PC-3 (cell line): Measurements from ENCODE around the gene NR5A1.

Experiments
- CTCF ChIP-seq: fragments of 300-600 bp; sonication (generic); conservative IDR thresholded peaks from 2 replicates; pipeline ENCODE4 v1.5.1; 2017; ENCODE audit warnings: antibody characterized with exemption, low read depth, mild to moderate bottlenecking, low read length
- EZH2 ChIP-seq: fragments of 300-600 bp; sonication (generic); IDR thresholded peaks from one replicate; pipeline ENCODE4 v1.6.1; 2017; ENCODE audit warnings: antibody characterized with exemption, mild to moderate bottlenecking, low read length; ENCODE audit not compliant: unreplicated experiment

- TF ChIP-seq CTCF (no peak), EZH2 (no peak)
Observed at GRCh38 chr9:124482431-124483031, 24.7 kb downstream of the NR5A1 start.
